DOHH2 (cell line): ENCODE results near the gene EEA1.
"Not testable (repeated sequence)": the region's sequence is repeated elsewhere in the genome, so short reads cannot be mapped to it uniquely, and the experiment has no call there.

ENCODE experiments used
- H3F3A ChIP-seq: fragments of 200-600 bp; sonication (generic), shearing (Covaris generic); 2 replicates; pipeline ENCODE4 v1.6.0; 2016; ENCODE audit warnings: antibody characterized with exemption, mild to moderate bottlenecking; ENCODE audit not compliant: control insufficient read depth, insufficient read depth
- H3K27ac ChIP-seq: fragments of 200-600 bp; sonication (generic); 2 replicates; pipeline ENCODE4 v1.5.1; 2014; ENCODE audit warnings: low read depth, mild to moderate bottlenecking, low read length, moderate library complexity
- H3K27me3 ChIP-seq: fragments of 200-600 bp; sonication (generic); 2 replicates; pipeline ENCODE4 v1.6.1; 2014; ENCODE audit warnings: mild to moderate bottlenecking, low read length, mixed read lengths; ENCODE audit not compliant: control insufficient read depth
- H3K36me3 ChIP-seq: fragments of 200-600 bp; sonication (generic); 2 replicates; pipeline ENCODE4 v1.6.1; 2014; ENCODE audit warnings: mild to moderate bottlenecking, low read length, moderate library complexity, mixed read lengths; ENCODE audit not compliant: control insufficient read depth
- H3K4me1 ChIP-seq: fragments of 200-600 bp; sonication (generic); 2 replicates; pipeline ENCODE4 v1.6.1; 2014; ENCODE audit warnings: mild to moderate bottlenecking, low read length, mixed read lengths; ENCODE audit not compliant: control insufficient read depth
- H3K4me2 ChIP-seq: fragments of 200-600 bp; sonication (generic); 2 replicates; pipeline ENCODE4 v1.6.0; 2014; ENCODE audit warnings: mild to moderate bottlenecking, low read length, moderate library complexity
- H3K4me3 ChIP-seq: fragments of 200-600 bp; sonication (generic); 2 replicates; pipeline ENCODE4 v1.5.1; 2014; ENCODE audit warnings: mild to moderate bottlenecking, low read length, mixed read lengths
- H3K79me2 ChIP-seq: fragments of 200-600 bp; sonication (generic); 2 replicates; pipeline ENCODE4 v1.6.1; 2014; ENCODE audit warnings: mild to moderate bottlenecking, low read length, mixed read lengths; ENCODE audit not compliant: control insufficient read depth
- H3K9me2 ChIP-seq: fragments of 200-600 bp; sonication (generic); replicated peaks from 2 replicates; pipeline ENCODE4 v1.6.1; 2014; ENCODE audit warnings: mild to moderate bottlenecking, low read length, mixed read lengths; ENCODE audit not compliant: control insufficient read depth
- H3K9me3 ChIP-seq: fragments of 200-600 bp; sonication (generic); 2 replicates; pipeline ENCODE4 v1.6.1; 2014; ENCODE audit warnings: antibody characterized with exemption, low read length, mixed read lengths; ENCODE audit not compliant: control insufficient read depth, insufficient read depth
- H4K20me1 ChIP-seq: fragments of 200-600 bp; sonication (generic); 2 replicates; pipeline ENCODE4 v1.6.0; 2014; ENCODE audit warnings: low read depth, mild to moderate bottlenecking, antibody characterized with exemption, low read length, moderate library complexity; ENCODE audit not compliant: control insufficient read depth, insufficient read depth
- EZH2phosphoT487 ChIP-seq: fragments of 200-600 bp; sonication (generic); IDR thresholded peaks from 2 replicates; pipeline ENCODE4 v1.6.1; 2017; ENCODE audit warnings: borderline replicate concordance, mild to moderate bottlenecking, antibody characterized with exemption, low read length, moderate library complexity, mixed read lengths
- TF ChIP-seq, protein P1 (sequence below): fragments of 200-600 bp; sonication (generic); IDR thresholded peaks from one replicate; pipeline ENCODE4 v1.5.1; 2014; ENCODE audit warnings: antibody characterized with exemption, mild to moderate bottlenecking, low read depth, low read length; ENCODE audit not compliant: poor library complexity, severe bottlenecking

The EEA1 gene

DNA sequence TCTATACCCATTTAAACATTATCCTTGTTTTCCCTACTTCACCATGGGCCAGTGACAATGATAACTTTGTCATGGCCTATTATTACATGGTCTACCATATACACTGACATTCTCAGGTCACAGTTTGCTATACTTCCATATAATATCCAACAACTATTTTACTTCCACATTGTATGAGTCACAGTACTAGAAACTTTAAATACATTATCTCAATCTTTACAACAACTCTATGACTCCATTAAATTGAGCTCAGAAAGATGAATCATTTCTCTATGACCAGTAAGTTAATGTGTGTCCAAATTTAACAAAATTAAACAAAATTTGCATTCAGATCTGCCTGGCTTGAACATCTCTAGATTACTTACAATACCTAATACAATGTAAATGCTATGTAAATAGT, 132.4 kb downstream of the EEA1 start:
- H3F3A ChIP-seq, result no peaks in the 10 kb centered on the region
- H4K20me1 ChIP-seq, result no peaks in the 10 kb centered on the region
- no peaks in the 10 kb centered on the region for H3K4me1 ChIP-seq
- H3K27ac ChIP-seq, result no peak overlapping the region
- no peak overlapping the region for H3K4me3 ChIP-seq
- TF ChIP-seq, protein P1, sequence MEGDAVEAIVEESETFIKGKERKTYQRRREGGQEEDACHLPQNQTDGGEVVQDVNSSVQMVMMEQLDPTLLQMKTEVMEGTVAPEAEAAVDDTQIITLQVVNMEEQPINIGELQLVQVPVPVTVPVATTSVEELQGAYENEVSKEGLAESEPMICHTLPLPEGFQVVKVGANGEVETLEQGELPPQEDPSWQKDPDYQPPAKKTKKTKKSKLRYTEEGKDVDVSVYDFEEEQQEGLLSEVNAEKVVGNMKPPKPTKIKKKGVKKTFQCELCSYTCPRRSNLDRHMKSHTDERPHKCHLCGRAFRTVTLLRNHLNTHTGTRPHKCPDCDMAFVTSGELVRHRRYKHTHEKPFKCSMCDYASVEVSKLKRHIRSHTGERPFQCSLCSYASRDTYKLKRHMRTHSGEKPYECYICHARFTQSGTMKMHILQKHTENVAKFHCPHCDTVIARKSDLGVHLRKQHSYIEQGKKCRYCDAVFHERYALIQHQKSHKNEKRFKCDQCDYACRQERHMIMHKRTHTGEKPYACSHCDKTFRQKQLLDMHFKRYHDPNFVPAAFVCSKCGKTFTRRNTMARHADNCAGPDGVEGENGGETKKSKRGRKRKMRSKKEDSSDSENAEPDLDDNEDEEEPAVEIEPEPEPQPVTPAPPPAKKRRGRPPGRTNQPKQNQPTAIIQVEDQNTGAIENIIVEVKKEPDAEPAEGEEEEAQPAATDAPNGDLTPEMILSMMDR, result no peak
- TF ChIP-seq EZH2phosphoT487, result no peak
- H3K4me2 ChIP-seq, result no peak overlapping the region
- H3K9me2 ChIP-seq, result no peaks in the 10 kb centered on the region
- H3K27me3 ChIP-seq, result no peaks in the 10 kb centered on the region
- H3K79me2 ChIP-seq, result no peaks in the 10 kb centered on the region
- H3K9me3 ChIP-seq, result no peaks in the 10 kb centered on the region
- peaks cover 30% of the 10 kb centered on the region for H3K36me3 ChIP-seq

DNA sequence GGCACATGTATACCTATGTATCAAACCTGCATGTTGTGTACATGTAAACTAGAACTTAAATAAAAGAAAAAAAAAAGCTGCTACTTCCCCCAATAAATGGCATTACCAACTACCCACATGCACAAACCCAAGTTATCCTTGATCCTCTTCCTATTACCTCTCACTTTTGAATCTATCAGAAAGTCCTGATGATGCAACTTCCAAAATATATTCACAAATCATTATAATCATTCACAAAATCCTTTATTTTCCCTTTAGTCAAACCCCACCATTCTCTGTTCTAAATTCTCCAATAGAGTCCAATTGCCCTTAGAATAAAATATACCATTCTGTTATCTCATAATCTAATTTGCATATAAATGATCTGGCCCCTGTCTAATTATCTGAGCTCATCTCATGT, 134.3 kb downstream of the EEA1 start:
- TF ChIP-seq, protein P1, result no peak
- TF ChIP-seq EZH2phosphoT487, result no peak
- H3F3A ChIP-seq, result no peaks in the 10 kb centered on the region

DNA sequence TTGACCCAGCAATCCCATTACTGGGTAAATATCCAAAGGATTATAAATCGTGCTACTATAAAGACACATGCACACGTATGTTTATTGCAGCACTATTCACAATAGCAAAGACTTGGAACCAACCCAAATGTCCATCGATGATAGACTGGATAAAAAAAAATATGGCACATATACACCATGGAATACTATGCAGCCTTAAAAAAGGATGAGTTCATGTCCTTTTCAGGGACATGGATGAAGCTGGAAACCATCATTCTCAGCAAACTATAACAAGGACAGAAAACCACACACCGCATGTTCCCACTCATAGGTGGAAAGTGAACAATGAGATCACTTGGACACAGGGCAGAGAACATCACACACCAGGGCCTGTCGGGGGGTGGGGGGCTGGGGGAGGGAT, 134.7 kb downstream of the EEA1 start:
- not testable (repeated sequence) for H3K27me3 ChIP-seq, H3K27ac ChIP-seq, H3K4me1 ChIP-seq, H3F3A ChIP-seq, H4K20me1 ChIP-seq, H3K4me2 ChIP-seq, H3K9me2 ChIP-seq, H3K79me2 ChIP-seq, H3K9me3 ChIP-seq, H3K4me3 ChIP-seq
- H3K36me3 ChIP-seq, result peaks cover 18% of the 10 kb centered on the region

More for the DNA sequence above, 134.3 kb downstream of the EEA1 start:
- Histone ChIP-seq H3K4me2 (no peak overlapping the region), H3K36me3 (peaks cover 19% of the 10 kb centered on the region), H3K79me2 (no peaks in the 10 kb centered on the region), H3K27me3 (no peaks in the 10 kb centered on the region), H3K4me3 (no peak overlapping the region), H3K9me2 (no peaks in the 10 kb centered on the region), H3K4me1 (no peaks in the 10 kb centered on the region), H4K20me1 (no peaks in the 10 kb centered on the region), H3K9me3 (no peaks in the 10 kb centered on the region), H3K27ac (no peak overlapping the region)

DNA sequence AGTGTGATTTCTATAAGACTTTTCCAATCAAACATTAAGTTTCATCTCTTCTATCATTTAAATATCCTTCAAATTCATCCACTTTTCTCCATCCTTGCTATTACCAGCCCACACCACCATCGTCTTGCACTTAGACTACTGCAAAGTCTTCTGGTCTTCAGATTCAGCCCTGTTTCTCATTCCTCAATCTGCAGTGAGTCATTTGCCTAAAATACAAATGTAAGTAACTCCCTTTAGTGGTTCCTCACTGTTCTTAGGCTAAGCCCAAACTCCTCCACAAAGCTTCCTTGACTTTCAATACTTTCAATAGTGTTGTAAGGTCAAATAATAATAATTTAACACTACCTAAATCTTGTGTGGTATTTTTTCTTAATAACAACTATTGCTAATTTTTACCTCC, 143.1 kb downstream of the EEA1 start:
- no peaks in the 10 kb centered on the region for H3F3A ChIP-seq
- no peaks in the 10 kb centered on the region for H3K4me1 ChIP-seq
- H3K36me3 ChIP-seq, result peaks cover 16% of the 10 kb centered on the region
- H3K9me3 ChIP-seq, result no peaks in the 10 kb centered on the region
- H3K27me3 ChIP-seq, result no peaks in the 10 kb centered on the region
- no peaks in the 10 kb centered on the region for H3K9me2 ChIP-seq
- no peaks in the 10 kb centered on the region for H4K20me1 ChIP-seq
- H3K27ac ChIP-seq, result no peak overlapping the region
- TF ChIP-seq, protein P1, result no peak
- TF ChIP-seq EZH2phosphoT487, result no peak
- no peaks in the 10 kb centered on the region for H3K79me2 ChIP-seq
- no peak overlapping the region for H3K4me2 ChIP-seq
- H3K4me3 ChIP-seq, result no peak overlapping the region
